Psoas muscle (tissue), 8 donors: ENCODE results near the gene HOXB5. TPM values are rescaled to one million over a fixed set of nuclear protein-coding genes. Genes with fewer than 3 reads are reported as not detected.

Source experiments
- ATAC-seq, 4 donors: fragments of 200-7000 bp; cut with Tn5 transposase; one replicate each; pipeline ENCODE4 v1.9.1; 2020; ENCODE audit warnings: moderate library complexity in 3 of 4, mild to moderate bottlenecking in 2 of 4
- DNase-seq, 2 donors: peaks; one replicate each; pipeline ENCODE4 v3.0.0-alpha.2; 2020
- H3K27ac ChIP-seq: fragments of 200-600 bp; one replicate; pipeline ENCODE4 v1.8.0; 2022
- H3K27me3 ChIP-seq, 3 donors: fragments of 200-600 bp in 1 of 3; one replicate each; pipeline versions ENCODE4 v1.6.1 to v1.8.0; 2013 to 2022; ENCODE audit warnings: low read length in 2 of 3, mild to moderate bottlenecking in 2 of 3, moderate library complexity in 1 of 3; ENCODE audit not compliant: insufficient read depth in 3 of 3
- H3K36me3 ChIP-seq, 2 donors: fragments of 200-600 bp in 1 of 2; one replicate each; pipeline versions ENCODE4 v1.6.1 to v1.8.0; 2013 to 2022; ENCODE audit warnings: low read depth in 1 of 2, mild to moderate bottlenecking in 1 of 2, moderate library complexity in 1 of 2; ENCODE audit not compliant: insufficient read depth in 1 of 2
- H3K4me1 ChIP-seq: fragments of 200-600 bp; one replicate; pipeline ENCODE4 v1.8.0; 2022
- H3K4me3 ChIP-seq: fragments of 200-600 bp; one replicate; pipeline ENCODE4 v1.8.0; 2022; ENCODE audit warnings: mild to moderate bottlenecking
- H3K9me3 ChIP-seq: fragments of 200-600 bp; one replicate; pipeline ENCODE4 v1.8.0; 2022
- WGBS, 3 donors: extraction: QIAGEN DNeasy Blood & Tissue Kit; methylation state at CpG; one replicate each; pipeline versions ENCODE4 v1.1.6 to v1.1.7; 2013; 5-methylcytosine and 5-hydroxymethylcytosine counted together
- intact Hi-C, 2 donors: fragments of 100-400 bp; cut with DNase I; formaldehyde crosslinking; loops; one replicate each; pipeline versions ENCODE4 v1.11.0 to v1.14.2; 2022
- polyA plus RNA-seq, 3 donors: library from polyadenylated mRNA; stranded (reverse); fragments of 200-250 nt; gene quantifications; one replicate each; pipeline ENCODE4 v1.2.3, GENCODE V29; 2013
- total RNA-seq, 4 donors: library from RNA; stranded (reverse); fragmentation: NEBNext Ultra II Directional in 2 of 4; extraction: Animal tissue kit (Norgen Biotek cat#: 25700) in 2 of 4; gene quantifications; one replicate each; pipeline versions ENCODE4 v1.2.1 to v1.2.4, GENCODE V29; 2021 to 2023
- TF ChIP-seq, protein P1 (sequence below): fragments of 200-600 bp; IDR thresholded peaks from one replicate; pipeline ENCODE4 v1.8.0; 2022; ENCODE audit warnings: antibody characterized with exemption
- donor health status: healthy with polysubstance abuse.
- donor health status: DM: no; HTN: no; CAD: no; lungs with moderate emphysema.
- donor health status: Bipolar disorder and iron deficiency.
- donor health status: healthy.
- donor health status: DM: yes; HTN: yes; CAD: no.
- donor health status: DM: no; HTN: no; CAD: no.
- donor health status: DM: no; HTN: no; CAD: no.
- donor health status: DM: yes; HTN: yes; CAD: no.

The HOXB5 gene
- total and polyA plus RNA-seq, 7 donors, result 0.03 to 0.71 (median 0.20) TPM; not detected in 1

GRCh38 chr17:48577330-48577945 is 16.1 kb downstream of the HOXB5 start:
- Histone ChIP-seq H3K9me3 (no peaks in the 10 kb centered on the region), H3K36me3 (no peaks in the 10 kb centered on the region), H3K4me3 (peak overlapping the region; percentile 73), H3K4me1 (no peaks in the 10 kb centered on the region), H3K27ac (peak overlapping the region; percentile 65), H3K27me3 (peaks cover 1 to 91% (median 29%) of the 10 kb centered on the region in 3 donors)
- 12 to 14% (median 12%) methylated on average over 13 to 19 of the region's 19 CpGs for WGBS, 3 donors
- ATAC-seq (no peak), DNase-seq (no peak)
- intact Hi-C loops, result no loop called here
- TF ChIP-seq, protein P1, sequence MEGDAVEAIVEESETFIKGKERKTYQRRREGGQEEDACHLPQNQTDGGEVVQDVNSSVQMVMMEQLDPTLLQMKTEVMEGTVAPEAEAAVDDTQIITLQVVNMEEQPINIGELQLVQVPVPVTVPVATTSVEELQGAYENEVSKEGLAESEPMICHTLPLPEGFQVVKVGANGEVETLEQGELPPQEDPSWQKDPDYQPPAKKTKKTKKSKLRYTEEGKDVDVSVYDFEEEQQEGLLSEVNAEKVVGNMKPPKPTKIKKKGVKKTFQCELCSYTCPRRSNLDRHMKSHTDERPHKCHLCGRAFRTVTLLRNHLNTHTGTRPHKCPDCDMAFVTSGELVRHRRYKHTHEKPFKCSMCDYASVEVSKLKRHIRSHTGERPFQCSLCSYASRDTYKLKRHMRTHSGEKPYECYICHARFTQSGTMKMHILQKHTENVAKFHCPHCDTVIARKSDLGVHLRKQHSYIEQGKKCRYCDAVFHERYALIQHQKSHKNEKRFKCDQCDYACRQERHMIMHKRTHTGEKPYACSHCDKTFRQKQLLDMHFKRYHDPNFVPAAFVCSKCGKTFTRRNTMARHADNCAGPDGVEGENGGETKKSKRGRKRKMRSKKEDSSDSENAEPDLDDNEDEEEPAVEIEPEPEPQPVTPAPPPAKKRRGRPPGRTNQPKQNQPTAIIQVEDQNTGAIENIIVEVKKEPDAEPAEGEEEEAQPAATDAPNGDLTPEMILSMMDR, result no peak

DNA sequence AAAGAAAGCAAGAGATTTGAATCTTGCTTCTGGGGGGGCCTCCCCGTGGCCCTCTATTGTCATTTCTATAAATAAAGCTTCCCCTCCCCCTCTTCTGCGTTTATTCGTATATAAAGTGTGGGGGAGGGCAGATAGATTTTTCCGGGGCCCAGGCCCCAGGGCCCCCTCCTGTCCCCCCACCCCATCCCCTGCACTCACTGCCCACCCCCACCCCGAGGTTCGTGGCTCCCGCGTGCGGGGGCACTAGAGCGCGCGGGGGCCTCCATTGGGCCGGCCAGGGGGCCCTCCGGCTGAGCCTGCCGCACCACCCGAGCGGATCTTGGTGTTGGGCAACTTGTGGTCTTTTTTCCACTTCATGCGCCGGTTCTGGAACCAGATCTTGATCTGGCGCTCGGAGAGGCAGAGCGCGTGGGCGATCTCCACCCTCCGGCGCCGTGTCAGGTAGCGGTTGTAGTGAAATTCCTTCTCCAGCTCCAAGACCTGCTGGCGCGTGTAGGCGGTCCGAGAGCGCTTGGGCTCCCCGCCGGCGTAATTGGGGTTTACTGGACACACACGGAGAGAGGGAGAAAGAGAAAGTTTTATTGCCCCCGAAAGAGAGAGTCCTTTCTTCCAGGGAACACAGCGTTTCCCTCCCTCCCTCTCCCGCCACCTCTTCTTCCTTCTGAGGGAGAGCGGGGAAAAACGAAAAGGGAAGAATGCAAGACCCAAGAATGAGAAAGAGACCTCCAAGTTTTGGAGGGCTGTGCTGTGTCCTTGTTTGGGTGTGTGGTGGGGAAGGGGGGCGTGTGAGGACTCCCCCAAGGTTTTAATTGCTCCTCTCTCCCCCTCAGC is 16.9 kb downstream of the HOXB5 start:
- H3K4me1 ChIP-seq, result no peaks in the 10 kb centered on the region
- intact Hi-C loops, result no loop called here

DNA sequence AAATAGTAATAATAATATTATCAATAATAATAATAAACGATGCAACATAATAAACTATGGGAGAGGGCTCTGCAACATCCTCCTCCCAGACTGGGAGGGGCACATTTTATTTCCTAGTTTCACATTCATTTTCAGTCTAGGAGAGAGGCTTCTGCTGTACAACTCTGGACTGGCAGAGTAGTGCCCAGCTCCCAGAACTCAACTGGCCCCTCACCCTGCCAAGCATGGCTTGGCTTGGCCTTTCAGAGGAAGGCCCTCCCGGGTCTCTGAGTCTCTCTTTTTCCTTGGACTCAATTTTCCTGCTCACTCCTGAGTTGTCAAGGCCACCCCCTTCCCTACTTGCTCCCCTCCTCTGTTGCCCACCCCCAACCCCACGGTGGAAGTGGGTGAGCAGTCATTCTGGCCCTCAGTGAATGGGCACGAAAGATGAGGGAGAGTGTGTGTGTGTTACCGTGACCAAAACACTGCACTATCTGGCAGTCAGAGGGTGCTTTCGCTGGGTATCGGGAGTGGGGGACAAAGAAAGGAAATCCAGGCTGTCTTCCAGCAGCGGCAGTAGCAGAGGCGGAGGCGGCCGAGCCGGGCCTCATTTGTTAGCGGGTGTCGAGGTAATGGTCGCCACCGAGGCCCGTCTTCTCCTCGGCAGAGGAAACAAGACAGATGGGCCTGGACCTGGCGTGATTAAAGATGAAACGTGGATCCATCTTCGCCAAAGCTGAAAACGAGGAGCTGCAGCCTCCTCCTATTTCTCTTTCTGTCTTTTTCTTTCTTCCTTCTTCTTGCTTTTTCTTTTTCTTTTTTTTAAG is 17.7 kb downstream of the HOXB5 start:
- Histone ChIP-seq H3K36me3 (no peaks in the 10 kb centered on the region), H3K9me3 (no peaks in the 10 kb centered on the region), H3K4me3 (peak overlapping the region; percentile 73), H3K4me1 (no peaks in the 10 kb centered on the region), H3K27ac (peak overlapping the region; percentile 6), H3K27me3 (peaks cover 4 to 79% (median 20%) of the 10 kb centered on the region in 3 donors)
- intact Hi-C loops, result no loop called here
- TF ChIP-seq, protein P1, result no peak
- 29 to 43% (median 34%) methylated on average over 22 of the region's 22 CpGs for WGBS, 3 donors
- ATAC-seq (no peak), DNase-seq (no peak)

More for the DNA sequence above, 16.9 kb downstream of the HOXB5 start:
- peak overlapping the region; percentile 6 for H3K27ac ChIP-seq
- peak in 1 of 2 donors; percentile 78 for DNase-seq
- no peaks in the 10 kb centered on the region for H3K36me3 ChIP-seq
- peak overlapping the region; percentile 73 for H3K4me3 ChIP-seq
- TF ChIP-seq, protein P1, result no peak
- peak in 2 of 4 donors; percentile 26 to 42 for ATAC-seq
- peaks cover 4 to 83% (median 25%) of the 10 kb centered on the region in 3 donors for H3K27me3 ChIP-seq
- 18 to 24% (median 18%) methylated on average over 32 to 43 of the region's 43 CpGs for WGBS, 3 donors
- H3K9me3 ChIP-seq, result no peaks in the 10 kb centered on the region

GRCh38 chr17:48575066-48575582 is 18.5 kb downstream of the HOXB5 start:
- Histone ChIP-seq H3K27me3 (peaks cover 4 to 78% (median 23%) of the 10 kb centered on the region in 3 donors), H3K9me3 (no peaks in the 10 kb centered on the region), H3K36me3 (no peaks in the 10 kb centered on the region), H3K4me3 (no peak overlapping the region), H3K4me1 (no peaks in the 10 kb centered on the region), H3K27ac (no peak overlapping the region)
- 61 to 72% (median 63%) methylated on average over 7 of the region's 7 CpGs for WGBS, 3 donors
- DNase-seq (no peak), ATAC-seq (no peak)
- TF ChIP-seq, protein P1, result no peak
- intact Hi-C loops, result no loop called here
